Retinal pigment epithelial cell (primary cell): ENCODE results near the gene KIF26B.
"Not testable (repeated sequence)": the region's sequence is repeated elsewhere in the genome, so short reads cannot be mapped to it uniquely, and the experiment has no call there.

Experiments
- DNase-seq: peaks from one replicate; pipeline ENCODE4 v3.0.0-alpha.2; 2010; ENCODE audit warnings: low read depth
- H3K4me3 ChIP-seq: 2 replicates; pipeline ENCODE4 v1.5.1; 2011; ENCODE audit warnings: mild to moderate bottlenecking, low read length, control low read depth, moderate library complexity
- CTCF ChIP-seq: conservative IDR thresholded peaks from 2 replicates; pipeline ENCODE4 v1.5.1; 2011; ENCODE audit warnings: low read depth, low read length, control low read depth, inconsistent platforms

The KIF26B gene

GRCh38 chr1:245334827-245335490 lies 180.2 kb downstream of the KIF26B start:
- H3K4me3 ChIP-seq, result no peak overlapping the region
- DNase-seq, result no peak
- TF ChIP-seq CTCF, result no peak

- H3K4me3 ChIP-seq, result not testable (repeated sequence)
Observed at GRCh38 chr1:245335684-245336083, 180.9 kb downstream of the KIF26B start.

GRCh38 chr1:245336149-245336983 lies 181.6 kb downstream of the KIF26B start:
- no peak for TF ChIP-seq CTCF
- DNase-seq, result no peak

More at GRCh38 chr1:245335684-245336083, 180.9 kb downstream of the KIF26B start:
- DNase-seq, result not testable (repeated sequence)

GRCh38 chr1:245336984-245337355 lies 182.2 kb downstream of the KIF26B start:
- not testable (repeated sequence) for H3K4me3 ChIP-seq, DNase-seq

More at GRCh38 chr1:245336149-245336983, 181.6 kb downstream of the KIF26B start:
- H3K4me3 ChIP-seq, result no peak overlapping the region

- H3K4me3 ChIP-seq, result no peak overlapping the region
- no peak for TF ChIP-seq CTCF
- DNase-seq, result no peak
Observed at GRCh38 chr1:245337829-245338484, 183.2 kb downstream of the KIF26B start.

GRCh38 chr1:245338485-245338877 lies 183.7 kb downstream of the KIF26B start:
- no peak overlapping the region for H3K4me3 ChIP-seq
- no peak for DNase-seq
- no peak for TF ChIP-seq CTCF

GRCh38 chr1:245341743-245342142 lies 187.0 kb downstream of the KIF26B start:
- no peak overlapping the region for H3K4me3 ChIP-seq
- TF ChIP-seq CTCF, result no peak

More at GRCh38 chr1:245341743-245342142, 187.0 kb downstream of the KIF26B start:
- no peak for DNase-seq
